Peyer's patch (tissue), 4 donors: ENCODE results near the gene PCYOX1L.

Source experiments
- CTCF ChIP-seq, 6 experiments: fragments of 450-650 bp in 4 of 6; fragments of 200-600 bp in 2 of 6; sonication (generic) in 1 of 6; IDR thresholded peaks; one replicate each; pipeline ENCODE4 v1.5.1; 2017 to 2019; ENCODE audit warnings: antibody characterized with exemption in 6 of 6, mild to moderate bottlenecking in 3 of 6, moderate library complexity in 1 of 6
- POLR2A ChIP-seq, 2 donors: fragments of 450-650 bp; IDR thresholded peaks; one replicate each; pipeline ENCODE4 v1.5.1; 2017; ENCODE audit warnings: antibody characterized with exemption in 2 of 2, mild to moderate bottlenecking in 2 of 2, moderate library complexity in 2 of 2

- TF ChIP-seq CTCF (IDR thresholded peaks at IDR 0.05), result no peak
- TF ChIP-seq POLR2A (IDR thresholded peaks at IDR 0.05), result no peak
These were observed 44.5 kb upstream of the PCYOX1L start for GRCh38 chr5:149313151-149313841.
